Smooth muscle cell (in vitro differentiated cells): Measurements from ENCODE around the gene USP25. TPM values are rescaled to one million over a fixed set of nuclear protein-coding genes. Genes with fewer than 3 reads are reported as not detected.

ENCODE experiments used
- DNase-seq: peaks from one replicate; lab custom pipeline; 2025; ENCODE audit not compliant: unreplicated experiment; lab: John Stamatoyannopoulos, UW
- H2AFZ ChIP-seq: fragments of 200-600 bp; sonication (generic); 2 replicates; pipeline ENCODE4 v1.6.0; 2016; ENCODE audit warnings: antibody characterized with exemption, low read depth, mild to moderate bottlenecking
- H3F3A ChIP-seq: fragments of 200-600 bp; sonication (generic); 2 replicates; pipeline ENCODE4 v1.6.0; 2017; ENCODE audit warnings: antibody characterized with exemption, low read depth
- H3K27ac ChIP-seq: fragments of 200-600 bp; sonication (generic); 2 replicates; pipeline ENCODE4 v1.5.1; 2016; ENCODE audit warnings: low read depth, mild to moderate bottlenecking
- H3K27me3 ChIP-seq: fragments of 200-600 bp; sonication (generic); 2 replicates; pipeline ENCODE4 v1.6.1; 2016; ENCODE audit warnings: low read depth, mild to moderate bottlenecking
- H3K36me3 ChIP-seq: fragments of 200-600 bp; sonication (generic); 2 replicates; pipeline ENCODE4 v1.5.1; 2016; ENCODE audit warnings: low read depth
- H3K4me1 ChIP-seq: fragments of 200-600 bp; sonication (generic); 2 replicates; pipeline ENCODE4 v1.5.1; 2016; ENCODE audit warnings: low read depth
- H3K4me2 ChIP-seq: fragments of 200-600 bp; sonication (generic); 2 replicates; pipeline ENCODE4 v1.6.0; 2016; ENCODE audit warnings: mild to moderate bottlenecking
- H3K4me3 ChIP-seq: fragments of 200-600 bp; sonication (generic); 2 replicates; pipeline ENCODE4 v1.5.1; 2016; ENCODE audit warnings: mild to moderate bottlenecking
- H3K79me2 ChIP-seq: fragments of 200-600 bp; sonication (generic); 2 replicates; pipeline ENCODE4 v1.6.0; 2016; ENCODE audit warnings: low read depth, mild to moderate bottlenecking
- H3K9ac ChIP-seq: fragments of 200-600 bp; sonication (generic); 2 replicates; pipeline ENCODE4 v1.6.0; 2016; ENCODE audit warnings: low read depth
- H3K9me3 ChIP-seq: fragments of 200-600 bp; sonication (generic); replicated peaks from 2 replicates; pipeline ENCODE4 v1.5.1; 2016; ENCODE audit warnings: low read depth
- H4K20me1 ChIP-seq: fragments of 200-600 bp; sonication (generic); 2 replicates; pipeline ENCODE4 v1.6.0; 2016; ENCODE audit warnings: low read depth
- CTCF ChIP-seq: fragments of 200-600 bp; sonication (generic); IDR thresholded peaks from 2 replicates; pipeline ENCODE4 v1.5.1; 2017; ENCODE audit warnings: borderline replicate concordance, mild to moderate bottlenecking, antibody characterized with exemption; ENCODE audit not compliant: insufficient read depth, poor library complexity, severe bottlenecking
- WGBS: methylation state at CpG from one replicate; pipeline ENCODE4 v1.1.7; 2016; ENCODE audit warnings: low lambda C conversion rate; 5-methylcytosine and 5-hydroxymethylcytosine counted together
- polyA plus RNA-seq: library from polyadenylated mRNA; unstranded; fragments of >200 nt; fragmentation: Nextera tagmentation; extraction: Ambion mirVana; gene quantifications from 2 replicates; pipeline ENCODE4 v1.2.1, GENCODE V29; 2016
- total RNA-seq: library from RNA; depleted of rRNA; stranded (reverse); fragments of >200 nt; gene quantifications from 2 replicates; pipeline ENCODE4 v1.2.3, GENCODE V29; 2014

The USP25 gene
- total and polyA plus RNA-seq, 2 experiments from 2014 or later, result 12.0 to 30.7 TPM

GRCh38 chr21:15840406-15840805 lies 110.6 kb downstream of the USP25 start:
- Histone ChIP-seq H3F3A (no peaks in the 10 kb centered on the region), H3K27me3 (no peaks in the 10 kb centered on the region), H3K4me1 (no peaks in the 10 kb centered on the region), H3K4me3 (no peak overlapping the region), H3K27ac (no peak overlapping the region), H3K36me3 (peaks cover 3% of the 10 kb centered on the region), H3K79me2 (no peaks in the 10 kb centered on the region), H3K9ac (no peak overlapping the region), H3K4me2 (no peak overlapping the region), H3K9me3 (no peaks in the 10 kb centered on the region), H2AFZ (no peak overlapping the region), H4K20me1 (no peaks in the 10 kb centered on the region)
- no peak for DNase-seq
- no peak for TF ChIP-seq CTCF
- WGBS, result 91% methylated on average over 3 of the region's 3 CpGs

GRCh38 chr21:15841856-15842564 lies 112.2 kb downstream of the USP25 start:
- H3F3A ChIP-seq, result no peaks in the 10 kb centered on the region
- H3K36me3 ChIP-seq, result peaks cover 3% of the 10 kb centered on the region
- H3K4me2 ChIP-seq, result no peak overlapping the region
- no peaks in the 10 kb centered on the region for H3K4me1 ChIP-seq
- H3K27ac ChIP-seq, result no peak overlapping the region
- DNase-seq, result no peak
- H2AFZ ChIP-seq, result no peak overlapping the region
- no peak overlapping the region for H3K4me3 ChIP-seq
- no peak overlapping the region for H3K9ac ChIP-seq
- no peaks in the 10 kb centered on the region for H3K9me3 ChIP-seq
- H4K20me1 ChIP-seq, result no peaks in the 10 kb centered on the region
- 92% methylated on average over 3 of the region's 3 CpGs for WGBS
- no peaks in the 10 kb centered on the region for H3K79me2 ChIP-seq
- no peaks in the 10 kb centered on the region for H3K27me3 ChIP-seq
- no peak for TF ChIP-seq CTCF

- DNase-seq, result no peak
- H3K4me2 ChIP-seq, result no peak overlapping the region
- peaks cover 3% of the 10 kb centered on the region for H3K36me3 ChIP-seq
- no peak overlapping the region for H3K4me3 ChIP-seq
- H4K20me1 ChIP-seq, result no peaks in the 10 kb centered on the region
- no peak for TF ChIP-seq CTCF
- no peaks in the 10 kb centered on the region for H3K4me1 ChIP-seq
- no peak overlapping the region for H3K27ac ChIP-seq
- 96% methylated on average over 2 of the region's 2 CpGs for WGBS
- no peaks in the 10 kb centered on the region for H3K9me3 ChIP-seq
- H3K79me2 ChIP-seq, result no peaks in the 10 kb centered on the region
- H3K27me3 ChIP-seq, result no peaks in the 10 kb centered on the region
- no peak overlapping the region for H2AFZ ChIP-seq
- no peak overlapping the region for H3K9ac ChIP-seq
- no peaks in the 10 kb centered on the region for H3F3A ChIP-seq
Measured at GRCh38 chr21:15842565-15842880, 112.7 kb downstream of the USP25 start.

- Histone ChIP-seq H2AFZ (no peak overlapping the region), H3F3A (no peaks in the 10 kb centered on the region), H3K4me2 (no peak overlapping the region), H3K27me3 (no peaks in the 10 kb centered on the region), H3K36me3 (peaks cover 3% of the 10 kb centered on the region), H4K20me1 (no peaks in the 10 kb centered on the region), H3K9me3 (no peaks in the 10 kb centered on the region), H3K4me3 (no peak overlapping the region), H3K4me1 (no peaks in the 10 kb centered on the region), H3K79me2 (no peaks in the 10 kb centered on the region), H3K9ac (no peak overlapping the region), H3K27ac (no peak overlapping the region)
- WGBS, result 94% methylated on average over 1 of the region's 1 CpG
- no peak for DNase-seq
- TF ChIP-seq CTCF, result no peak
Measured at GRCh38 chr21:15843766-15844165, 114.0 kb downstream of the USP25 start.
